H1 (cell line): ENCODE measurements around the gene SLC15A1. TPM values are rescaled to one million over a fixed set of nuclear protein-coding genes. Genes with fewer than 3 reads are reported as not detected.

Experiments
- CTCF ChIA-PET: fragments of 300-600 bp; sonication (Branson Sonifier 250); formaldehyde crosslinking; loops from one replicate; lab custom pipeline; 2021; ENCODE audit not compliant: partially characterized antibody; lab: Charles Lee
- POLR2A ChIA-PET: fragments of 300-600 bp; sonication (Branson Sonifier 250); formaldehyde crosslinking; loops from one replicate; lab custom pipeline; 2021; ENCODE audit warnings: inconsistent platforms; ENCODE audit not compliant: partially characterized antibody; lab: Charles Lee
- DNase-seq, 2 experiments: peaks; one replicate each; pipeline versions ENCODE4 v3.0.0 to v3.0.0-alpha.2; 2010 to 2022; ENCODE audit warnings: low spot score in 2 of 2, low read depth in 1 of 2, mixed read lengths in 1 of 2
- FAIRE-seq: peaks from 2 replicates; lab custom pipeline; 2011; peaks lifted over from hg19 to GRCh38; lab: Jason Lieb, UNC
- H2AFZ ChIP-seq: 2 replicates; pipeline ENCODE4 v1.8.1; 2012; ENCODE audit warnings: low read length, inconsistent platforms
- H2AK5ac ChIP-seq: 2 replicates; pipeline ENCODE4 v1.6.1; 2013; ENCODE audit warnings: low read depth, low read length
- H2BK120ac ChIP-seq: replicated peaks from 2 replicates; pipeline ENCODE3; 2013; ENCODE audit warnings: low read depth, low read length, inconsistent platforms
- H2BK12ac ChIP-seq: 2 replicates; pipeline ENCODE4 v1.6.1; 2013; ENCODE audit warnings: low read depth, low read length
- H2BK15ac ChIP-seq: 2 replicates; pipeline ENCODE4 v1.6.1; 2013; ENCODE audit warnings: low read length
- H2BK20ac ChIP-seq: 2 replicates; pipeline ENCODE4 v1.6.1; 2013; ENCODE audit warnings: low read length
- H2BK5ac ChIP-seq: 2 replicates; pipeline ENCODE4 v1.6.1; 2013; ENCODE audit warnings: low read depth, low read length
- H3K14ac ChIP-seq: 2 replicates; pipeline ENCODE4 v1.6.1; 2013; ENCODE audit warnings: inconsistent platforms; ENCODE audit not compliant: insufficient read length
- H3K18ac ChIP-seq: 2 replicates; pipeline ENCODE4 v1.6.1; 2013; ENCODE audit warnings: low read length; ENCODE audit errors: extremely low read depth
- H3K23ac ChIP-seq: 2 replicates; pipeline ENCODE4 v1.6.1; 2013; ENCODE audit warnings: inconsistent platforms; ENCODE audit not compliant: insufficient read length
- H3K23me2 ChIP-seq: 2 replicates; pipeline ENCODE4 v1.6.1; 2013; ENCODE audit warnings: low read depth, low read length
- H3K27ac ChIP-seq: 2 replicates; pipeline ENCODE4 v1.6.1; 2011; ENCODE audit warnings: low read depth, low read length, inconsistent platforms
- H3K27me3 ChIP-seq, 4 experiments: replicated peaks in 1 of 4; 1 replicate in 1 of 4; 2 replicates in 3 of 4; pipeline versions ENCODE4 v1.6.1 to v1.8.1; 2011 to 2013; ENCODE audit warnings: low read length in 3 of 4, mild to moderate bottlenecking in 3 of 4, inconsistent platforms in 2 of 4, mixed read lengths in 2 of 4, moderate library complexity in 1 of 4; ENCODE audit not compliant: control insufficient read depth in 3 of 4, insufficient read depth in 3 of 4; ENCODE audit errors: extremely low read depth in 1 of 4
- H3K36me3 ChIP-seq, 4 experiments: 2 replicates each; pipeline versions ENCODE4 v1.6.1 to v1.8.1; 2011 to 2013; ENCODE audit warnings: mild to moderate bottlenecking in 4 of 4, low read length in 3 of 4, moderate library complexity in 2 of 4, control low read depth in 1 of 4, inconsistent platforms in 1 of 4; ENCODE audit not compliant: insufficient read depth in 4 of 4, control insufficient read depth in 2 of 4
- H3K4ac ChIP-seq: replicated peaks from 2 replicates; pipeline ENCODE3; 2013; ENCODE audit warnings: low read length, low read depth, mixed read lengths, inconsistent platforms; ENCODE audit not compliant: insufficient read length
- H3K4me1 ChIP-seq, 4 experiments: replicated peaks in 1 of 4; 1 replicate in 1 of 4; 2 replicates in 3 of 4; pipeline versions ENCODE4 v1.6.1 to v1.8.1; 2011 to 2013; ENCODE audit warnings: low read length in 3 of 4, inconsistent platforms in 2 of 4, mixed read lengths in 1 of 4; ENCODE audit not compliant: insufficient read depth in 4 of 4, control insufficient read depth in 3 of 4
- H3K4me2 ChIP-seq, 2 experiments: 2 replicates each; pipeline versions ENCODE4 v1.6.1 to v1.8.1; 2011 to 2013; ENCODE audit warnings: low read depth in 2 of 2, low read length in 2 of 2, control low read depth in 1 of 2, inconsistent platforms in 1 of 2, mild to moderate bottlenecking in 1 of 2; ENCODE audit not compliant: insufficient read depth in 1 of 2
- H3K4me3 ChIP-seq, 4 experiments: fragments of 200-600, 300-600 bp in 1 of 4; sonication (generic), shearing (Covaris generic), sonication (Bioruptor Twin) in 1 of 4; 2 replicates each; pipeline versions ENCODE4 v1.5.1 to v1.8.1; 2011 to 2016; ENCODE audit warnings: low read length in 4 of 4, low read depth in 3 of 4, control low read depth in 2 of 4, inconsistent platforms in 2 of 4, mild to moderate bottlenecking in 2 of 4, mixed read lengths in 1 of 4, moderate library complexity in 1 of 4; ENCODE audit not compliant: insufficient read depth in 2 of 4; ENCODE audit errors: extremely low read depth in 1 of 4
- H3K56ac ChIP-seq: replicated peaks from 2 replicates; pipeline ENCODE3; 2013; ENCODE audit warnings: low read depth, mild to moderate bottlenecking, mixed read lengths, low read length, inconsistent platforms; ENCODE audit not compliant: insufficient read length
- H3K79me1 ChIP-seq: 2 replicates; pipeline ENCODE4 v1.6.1; 2013; ENCODE audit warnings: low read depth, low read length, control low read depth
- H3K79me2 ChIP-seq, 2 experiments: 2 replicates each; pipeline versions ENCODE4 v1.6.1 to v1.8.1; 2012 to 2013; ENCODE audit warnings: low read length in 2 of 2, mild to moderate bottlenecking in 2 of 2, inconsistent platforms in 1 of 2; ENCODE audit not compliant: insufficient read depth in 2 of 2, control insufficient read depth in 1 of 2
- H3K9ac ChIP-seq, 4 experiments: replicated peaks in 1 of 4; 1 replicate in 1 of 4; 2 replicates in 3 of 4; pipeline versions ENCODE4 v1.6.1 to v1.8.1; 2011 to 2013; ENCODE audit warnings: low read depth in 3 of 4, low read length in 3 of 4, control low read depth in 2 of 4, mild to moderate bottlenecking in 2 of 4, moderate library complexity in 2 of 4, inconsistent platforms in 1 of 4; ENCODE audit errors: extremely low read depth in 1 of 4
- H3K9me3 ChIP-seq, 2 experiments: 2 replicates each; pipeline versions ENCODE4 v1.6.1 to v1.8.1; 2012 to 2013; ENCODE audit warnings: mild to moderate bottlenecking in 2 of 2, moderate library complexity in 2 of 2, control low read depth in 1 of 2, inconsistent platforms in 1 of 2, low read depth in 1 of 2, low read length in 1 of 2, mixed read lengths in 1 of 2; ENCODE audit not compliant: insufficient read depth in 2 of 2
- H4K20me1 ChIP-seq, 2 experiments: replicated peaks in 1 of 2; 2 replicates each; pipeline versions ENCODE3 to v1.8.1; 2011 to 2013; ENCODE audit warnings: inconsistent platforms in 2 of 2, low read length in 2 of 2, mild to moderate bottlenecking in 1 of 2; ENCODE audit not compliant: insufficient read depth in 2 of 2, control insufficient read depth in 1 of 2
- H4K5ac ChIP-seq: 2 replicates; pipeline ENCODE4 v1.6.1; 2013; ENCODE audit warnings: low read length, low read depth, mixed read lengths, inconsistent platforms; ENCODE audit not compliant: insufficient read length
- H4K8ac ChIP-seq: 2 replicates; pipeline ENCODE4 v1.8.0; 2013; ENCODE audit warnings: mild to moderate bottlenecking, moderate library complexity, low read length, inconsistent platforms; ENCODE audit not compliant: insufficient read depth; ENCODE audit errors: extremely low read depth
- H4K91ac ChIP-seq: replicated peaks from 2 replicates; pipeline ENCODE3; 2013; ENCODE audit warnings: low read length, mixed read lengths, inconsistent platforms; ENCODE audit not compliant: insufficient read length
- CHD2 ChIP-seq: IDR thresholded peaks from 2 replicates; pipeline ENCODE4 v1.6.1; 2012; ENCODE audit warnings: low read length, improper control_type of control experiment
- NRF1 ChIP-seq: IDR thresholded peaks from 2 replicates; pipeline ENCODE4 v1.6.1; 2011; ENCODE audit warnings: mild to moderate bottlenecking, low read depth, low read length, improper control_type of control experiment
- SAP30 ChIP-seq: fragments of 300-600 bp; sonication (generic); IDR thresholded peaks from 2 replicates; pipeline ENCODE4 v1.7.1; 2012; ENCODE audit warnings: low read length, moderate library complexity, mild to moderate bottlenecking, inconsistent platforms; ENCODE audit not compliant: insufficient read depth, insufficient replicate concordance
- SIRT6 ChIP-seq: IDR thresholded peaks from one replicate; pipeline ENCODE4 v1.7.1; 2012; ENCODE audit warnings: low read length, inconsistent platforms
- SP4 ChIP-seq: IDR thresholded peaks from 2 replicates; pipeline ENCODE4 v1.6.1; 2012; ENCODE audit warnings: low read length, inconsistent platforms
- YY1 ChIP-seq: IDR thresholded peaks from 2 replicates; pipeline ENCODE4 v1.6.1; 2011; ENCODE audit warnings: low read depth, mild to moderate bottlenecking, low read length
- WGBS, 2 experiments: shearing (Covaris generic) in 1 of 2; methylation state at CpG; one replicate each; pipeline versions ENCODE4 v1.1.6 to v1.1.7; 2013 to 2015; ENCODE audit warnings: low lambda C conversion rate in 2 of 2, mixed read lengths in 2 of 2, inconsistent platforms in 1 of 2, low coverage in 1 of 2, missing lambda C conversion rate in 1 of 2; ENCODE audit not compliant: insufficient replicate concordance in 2 of 2, insufficient coverage in 1 of 2, insufficient read length in 1 of 2; ENCODE audit errors: extremely low coverage in 1 of 2, missing lambda C conversion rate in 1 of 2; 5-methylcytosine and 5-hydroxymethylcytosine counted together
- polyA plus RNA-seq, 7 experiments: library from polyadenylated mRNA; depleted of rRNA in 3 of 7; stranded (reverse) in 5 of 7; unstranded in 2 of 7; fragments of >200 nt in 5 of 7; fragments of 200-250 nt in 2 of 7; gene quantifications; 1 replicate in 5 of 7; 2 replicates in 1 of 7; 4 replicates in 1 of 7; pipeline versions ENCODE4 v1.2.1 to v1.2.3, GENCODE V29; 2011 to 2013; ENCODE audit warnings: missing spikeins in 2 of 7, mixed read lengths in 2 of 7
- total RNA-seq: library from RNA; stranded (reverse); fragmentation: NEBNext Ultra II Directional; extraction: Animal tissue kit (Norgen Biotek cat#: 25700); gene quantifications from 2 replicates; pipeline ENCODE4 v1.2.1, GENCODE V29; 2021

SLC15A1 gene
- total and polyA plus RNA-seq, 2 of the 8 experiments (the other 6 are each of a cell fraction or from before 2014, with no cell fraction given): 1.3 to 2.4 TPM

DNA sequence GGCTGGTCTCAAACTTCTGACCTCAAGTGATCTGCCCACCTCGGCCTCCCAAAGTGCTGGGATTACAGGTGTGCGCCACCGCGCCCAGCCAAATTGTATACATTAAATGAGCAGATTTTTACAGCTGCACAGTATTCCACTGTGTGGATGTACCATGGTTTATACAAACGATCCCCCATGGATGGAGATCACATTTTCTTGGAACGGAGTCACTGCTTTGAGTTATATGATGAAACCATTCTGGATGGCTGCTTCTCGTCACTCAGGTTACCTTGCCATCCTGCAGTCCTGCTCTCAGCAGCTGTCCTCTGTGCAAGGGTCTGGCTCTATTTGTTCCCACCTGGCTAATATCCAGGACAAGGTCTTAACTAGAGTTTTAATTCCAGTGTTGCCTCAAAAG lies 39.1 kb upstream of the SLC15A1 start:
- H3K4me1 ChIP-seq: no peaks in the 10 kb centered on the region
- H2BK15ac ChIP-seq: no peak overlapping the region
- H2AFZ ChIP-seq: no peak overlapping the region
- H2BK20ac ChIP-seq: no peak overlapping the region
- H3K18ac ChIP-seq: no peak overlapping the region
- no peak overlapping the region for H2BK5ac ChIP-seq
- no peak overlapping the region for H4K5ac ChIP-seq
- 82% methylated on average over 7 of the region's 7 CpGs; no CpG with 5 or more reads in 1 of the 2 experiments for WGBS, 2 experiments
- no peak overlapping the region for H2AK5ac ChIP-seq
- no peak overlapping the region for H3K23ac ChIP-seq
- FAIRE-seq (no peak), DNase-seq (no peak)
- TF ChIP-seq SP4 (no peak), NRF1 (no peak), CHD2 (no peak), YY1 (no peak), SIRT6 (no peak), SAP30 (no peak)
- H3K4me3 ChIP-seq: no peak overlapping the region
- H3K36me3 ChIP-seq: no peaks in the 10 kb centered on the region; a peak in 2 of 8 replicates
- no peak overlapping the region for H4K91ac ChIP-seq
- H4K20me1 ChIP-seq: no peaks in the 10 kb centered on the region
- peaks cover 2% of the 10 kb centered on the region; the same call in 1 of the 2 replicates for H3K79me1 ChIP-seq
- no peaks in the 10 kb centered on the region for H3K27me3 ChIP-seq
- no peaks in the 10 kb centered on the region for H3K23me2 ChIP-seq
- no peak overlapping the region for H2BK120ac ChIP-seq
- H3K27ac ChIP-seq: no peak overlapping the region
- no peak overlapping the region for H3K14ac ChIP-seq
- no peak overlapping the region for H3K9ac ChIP-seq
- H2BK12ac ChIP-seq: no peak overlapping the region
- no peaks in the 10 kb centered on the region for H3K9me3 ChIP-seq
- CTCF ChIA-PET: no interaction called here
- H3K79me2 ChIP-seq: no peaks in the 10 kb centered on the region
- H3K56ac ChIP-seq: no peak overlapping the region
- POLR2A ChIA-PET: no interaction called here
- H3K4ac ChIP-seq: no peak overlapping the region
- H3K4me2 ChIP-seq: no peak overlapping the region
- no peak overlapping the region for H4K8ac ChIP-seq
